C4-2B (cell line): Measurements from ENCODE around the gene CCDC141.

Source experiments
- CTCF ChIP-seq: fragments of 450-650 bp; conservative IDR thresholded peaks from 2 replicates; pipeline ENCODE4 v1.5.1; 2017; ENCODE audit warnings: mild to moderate bottlenecking
- ZFX ChIP-seq: fragments of 450-650 bp; IDR thresholded peaks from 2 replicates; pipeline ENCODE4 v1.6.1; 2017

- TF ChIP-seq CTCF, result no peak
- no peak for TF ChIP-seq ZFX
These were observed 13.5 kb downstream of the CCDC141 start for GRCh38 chr2:179036353-179036905.
